Measurements from ENCODE around the gene TARS1.

Gene TARS1

DNA sequence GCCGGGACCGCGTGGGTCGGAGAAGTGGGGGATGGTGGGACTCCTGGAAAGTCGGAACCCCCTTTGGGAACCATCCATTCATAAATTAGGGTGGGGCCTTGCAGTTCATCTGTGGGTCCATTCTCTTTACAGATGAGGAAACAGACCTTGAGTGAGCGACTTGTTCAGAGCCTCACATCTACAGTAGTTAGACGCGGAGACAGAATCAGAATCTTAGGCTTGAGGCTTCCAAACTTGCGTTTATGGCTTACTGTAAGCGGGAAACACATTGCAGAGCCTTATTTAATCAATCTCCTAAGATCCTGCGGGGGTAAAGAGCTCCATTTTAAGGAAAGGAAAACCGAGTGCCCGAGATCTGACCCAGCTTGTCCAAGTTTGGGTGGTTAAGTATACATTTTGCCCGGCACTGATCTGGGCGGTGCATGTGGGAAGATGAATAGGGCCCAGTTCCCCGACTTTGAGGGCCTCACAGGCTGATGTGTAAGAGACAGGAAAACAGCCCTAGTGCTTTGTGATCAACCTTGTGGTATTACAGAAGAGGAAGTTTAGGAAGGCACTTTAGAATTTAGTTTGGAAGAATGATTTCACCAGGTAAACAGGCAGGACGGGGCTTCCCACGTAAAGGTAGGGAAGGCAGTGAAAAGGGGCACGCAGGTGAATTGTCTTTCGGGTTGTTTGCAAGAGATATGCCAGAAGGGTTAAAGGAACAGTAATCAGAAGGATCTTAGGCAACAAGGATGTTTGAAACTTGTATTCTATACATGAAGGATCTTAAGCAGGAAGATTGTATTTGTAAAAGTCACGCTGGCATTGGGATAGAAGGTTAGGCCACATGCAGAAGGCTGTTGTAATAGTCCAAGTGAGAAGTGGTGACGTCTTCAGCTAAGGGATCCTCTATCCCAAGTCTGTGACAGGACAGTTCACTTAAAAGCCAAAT lies 744 bp downstream of the TARS1 start (continued):
- TF ChIP-seq ZNF16 (tag by site-specific recombination; IDR thresholded peaks at IDR 0.05; ENCODE audit: low read depth) (no peak), ZNF558 (tag by site-specific recombination; IDR thresholded peaks at IDR 0.05) (no peak), ZNF416 (tag by site-specific recombination; IDR thresholded peaks at IDR 0.05) (no peak), KLF7 (tag by site-specific recombination; IDR thresholded peaks at IDR 0.05; ENCODE audit: borderline replicate concordance) (0 out of 2 replicates have a peak, but pooled peaks have one; percentile 2), ZBTB8A (tag by site-specific recombination; IDR thresholded peaks at IDR 0.05) (no peak), ZNF350 (tag by site-specific recombination; IDR thresholded peaks at IDR 0.05) (no peak), ZNF433 (tag by site-specific recombination; IDR thresholded peaks at IDR 0.05; ENCODE audit: low read depth) (no peak), ZNF132 (tag by site-specific recombination; IDR thresholded peaks at IDR 0.05; ENCODE audit: borderline replicate concordance) (no peak), ZFP37 (tag by site-specific recombination; IDR thresholded peaks at IDR 0.05) (no peak), PRDM6 (tag by site-specific recombination; IDR thresholded peaks at IDR 0.05) (no peak), ZNF488 (tag by site-specific recombination; IDR thresholded peaks at IDR 0.05) (no peak), ZNF366 (tag by site-specific recombination; conservative IDR thresholded peaks at IDR 0.05) (no peak), ZNF843 (tag by site-specific recombination; IDR thresholded peaks at IDR 0.05) (peak; percentile 41; the same call in 1 of the 2 replicates), ZNF19 (tag by site-specific recombination; IDR thresholded peaks at IDR 0.05; ENCODE audit: low read depth) (no peak), ZNF610 (tag by site-specific recombination; IDR thresholded peaks at IDR 0.05; ENCODE audit: borderline replicate concordance) (0 out of 2 replicates have a peak, but pooled peaks have one; percentile 53), GLI2 (tag by site-specific recombination; IDR thresholded peaks at IDR 0.05; ENCODE audit: borderline replicate concordance, low read depth) (no peak), ZIC2 (tag by site-specific recombination; IDR thresholded peaks at IDR 0.05) (no peak), ZNF449 (tag by site-specific recombination; IDR thresholded peaks at IDR 0.05) (peak; percentile 30; the same call in 1 of the 2 replicates), PRDM4 (tag by site-specific recombination; IDR thresholded peaks at IDR 0.05) (no peak), PRDM10 (tag by site-specific recombination; IDR thresholded peaks at IDR 0.05) (peak; percentile 84), ZNF223 (tag by site-specific recombination; IDR thresholded peaks at IDR 0.05) (no peak)
- TF ChIP-seq, protein P1, sequence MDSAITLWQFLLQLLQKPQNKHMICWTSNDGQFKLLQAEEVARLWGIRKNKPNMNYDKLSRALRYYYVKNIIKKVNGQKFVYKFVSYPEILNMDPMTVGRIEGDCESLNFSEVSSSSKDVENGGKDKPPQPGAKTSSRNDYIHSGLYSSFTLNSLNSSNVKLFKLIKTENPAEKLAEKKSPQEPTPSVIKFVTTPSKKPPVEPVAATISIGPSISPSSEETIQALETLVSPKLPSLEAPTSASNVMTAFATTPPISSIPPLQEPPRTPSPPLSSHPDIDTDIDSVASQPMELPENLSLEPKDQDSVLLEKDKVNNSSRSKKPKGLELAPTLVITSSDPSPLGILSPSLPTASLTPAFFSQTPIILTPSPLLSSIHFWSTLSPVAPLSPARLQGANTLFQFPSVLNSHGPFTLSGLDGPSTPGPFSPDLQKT (IDR thresholded peaks at IDR 0.05; ENCODE audit: borderline replicate concordance, low read depth, low read length) = no peak
- TF ChIP-seq, protein P2, sequence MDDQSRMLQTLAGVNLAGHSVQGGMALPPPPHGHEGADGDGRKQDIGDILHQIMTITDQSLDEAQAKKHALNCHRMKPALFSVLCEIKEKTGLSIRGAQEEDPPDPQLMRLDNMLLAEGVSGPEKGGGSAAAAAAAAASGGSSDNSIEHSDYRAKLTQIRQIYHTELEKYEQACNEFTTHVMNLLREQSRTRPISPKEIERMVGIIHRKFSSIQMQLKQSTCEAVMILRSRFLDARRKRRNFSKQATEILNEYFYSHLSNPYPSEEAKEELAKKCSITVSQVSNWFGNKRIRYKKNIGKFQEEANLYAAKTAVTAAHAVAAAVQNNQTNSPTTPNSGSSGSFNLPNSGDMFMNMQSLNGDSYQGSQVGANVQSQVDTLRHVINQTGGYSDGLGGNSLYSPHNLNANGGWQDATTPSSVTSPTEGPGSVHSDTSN (CRISPR knock-in tag; IDR thresholded peaks at IDR 0.05) = no peak
- TF ChIP-seq, protein P3, sequence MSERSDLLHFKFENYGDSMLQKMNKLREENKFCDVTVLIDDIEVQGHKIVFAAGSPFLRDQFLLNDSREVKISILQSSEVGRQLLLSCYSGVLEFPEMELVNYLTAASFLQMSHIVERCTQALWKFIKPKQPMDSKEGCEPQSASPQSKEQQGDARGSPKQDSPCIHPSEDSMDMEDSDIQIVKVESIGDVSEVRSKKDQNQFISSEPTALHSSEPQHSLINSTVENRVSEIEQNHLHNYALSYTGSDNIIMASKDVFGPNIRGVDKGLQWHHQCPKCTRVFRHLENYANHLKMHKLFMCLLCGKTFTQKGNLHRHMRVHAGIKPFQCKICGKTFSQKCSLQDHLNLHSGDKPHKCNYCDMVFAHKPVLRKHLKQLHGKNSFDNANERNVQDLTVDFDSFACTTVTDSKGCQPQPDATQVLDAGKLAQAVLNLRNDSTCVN (tag by site-specific recombination; optimal IDR thresholded peaks at IDR 0.05) = no peak
